ENCODE results near the gene ACOXL. TPM values are rescaled to one million over a fixed set of nuclear protein-coding genes. Genes with fewer than 3 reads are reported as not detected.

Gene ACOXL
- total RNA-seq, 1 donor, result 0.10 TPM

- Histone ChIP-seq H3K9me3 (ENCODE audit: low read depth, low read length) (no peaks in the 10 kb centered on the region), H3K4me3 (ENCODE audit: low read length) (no peak overlapping the region), H3K27me3 (ENCODE audit: insufficient read depth, low read length) (peaks cover 6% of the 10 kb centered on the region), H3K4me1 (ENCODE audit: insufficient read depth, low read length) (peaks cover 12% of the 10 kb centered on the region)
These were observed 18.6 kb upstream of the ACOXL start for GRCh38 chr2:110713513-110714362.

- Histone ChIP-seq H3K27me3 (ENCODE audit: insufficient read depth, low read length) (peaks cover 6% of the 10 kb centered on the region), H3K9me3 (ENCODE audit: low read depth, low read length) (no peaks in the 10 kb centered on the region), H3K4me1 (ENCODE audit: insufficient read depth, low read length) (peaks cover 4% of the 10 kb centered on the region), H3K4me3 (ENCODE audit: low read length) (no peak overlapping the region)
These were observed 17.7 kb upstream of the ACOXL start for GRCh38 chr2:110714452-110715224.

- no peaks in the 10 kb centered on the region for H3K9me3 ChIP-seq (ENCODE audit: low read depth, low read length)
- H3K4me1 ChIP-seq (ENCODE audit: insufficient read depth, low read length), result peaks cover 4% of the 10 kb centered on the region
- H3K27me3 ChIP-seq (ENCODE audit: insufficient read depth, low read length), result no peaks in the 10 kb centered on the region
- H3K4me3 ChIP-seq (ENCODE audit: low read length), result no peak overlapping the region
These were observed 15.3 kb upstream of the ACOXL start for GRCh38 chr2:110716959-110717645.

GRCh38 chr2:110717734-110718133, 14.6 kb upstream of the ACOXL start:
- Histone ChIP-seq H3K4me3 (ENCODE audit: low read length) (no peak overlapping the region), H3K4me1 (ENCODE audit: insufficient read depth, low read length) (peaks cover 4% of the 10 kb centered on the region), H3K9me3 (ENCODE audit: low read depth, low read length) (no peaks in the 10 kb centered on the region), H3K27me3 (ENCODE audit: insufficient read depth, low read length) (no peaks in the 10 kb centered on the region)

- no peaks in the 10 kb centered on the region for H3K9me3 ChIP-seq (ENCODE audit: low read depth, low read length)
- H3K4me3 ChIP-seq (ENCODE audit: low read length), result no peak overlapping the region
- H3K4me1 ChIP-seq (ENCODE audit: insufficient read depth, low read length), result peaks cover 4% of the 10 kb centered on the region
- H3K27me3 ChIP-seq (ENCODE audit: insufficient read depth, low read length), result no peaks in the 10 kb centered on the region
These were observed 14.0 kb upstream of the ACOXL start for GRCh38 chr2:110718382-110718781.

GRCh38 chr2:110718990-110719389, 13.4 kb upstream of the ACOXL start:
- Histone ChIP-seq H3K4me3 (ENCODE audit: low read length) (no peak overlapping the region), H3K27me3 (ENCODE audit: insufficient read depth, low read length) (no peaks in the 10 kb centered on the region)

GRCh38 chr2:110720547-110720946, 11.8 kb upstream of the ACOXL start:
- Histone ChIP-seq H3K9me3 (ENCODE audit: low read depth, low read length) (no peaks in the 10 kb centered on the region), H3K27me3 (ENCODE audit: insufficient read depth, low read length) (no peaks in the 10 kb centered on the region), H3K4me3 (ENCODE audit: low read length) (no peak overlapping the region), H3K4me1 (ENCODE audit: insufficient read depth, low read length) (no peaks in the 10 kb centered on the region)

More at GRCh38 chr2:110718990-110719389, 13.4 kb upstream of the ACOXL start:
- peaks cover 4% of the 10 kb centered on the region for H3K4me1 ChIP-seq (ENCODE audit: insufficient read depth, low read length)
- no peaks in the 10 kb centered on the region for H3K9me3 ChIP-seq (ENCODE audit: low read depth, low read length)

- no peaks in the 10 kb centered on the region for H3K9me3 ChIP-seq (ENCODE audit: low read depth, low read length)
- H3K4me1 ChIP-seq (ENCODE audit: insufficient read depth, low read length), result no peaks in the 10 kb centered on the region
- no peak overlapping the region for H3K4me3 ChIP-seq (ENCODE audit: low read length)
- H3K27me3 ChIP-seq (ENCODE audit: insufficient read depth, low read length), result no peaks in the 10 kb centered on the region
These were observed 7.6 kb upstream of the ACOXL start for GRCh38 chr2:110724820-110725219.

GRCh38 chr2:110725370-110725769, 7.0 kb upstream of the ACOXL start:
- Histone ChIP-seq H3K4me1 (ENCODE audit: insufficient read depth, low read length) (no peaks in the 10 kb centered on the region), H3K27me3 (ENCODE audit: insufficient read depth, low read length) (peaks cover under 1% of the 10 kb centered on the region), H3K9me3 (ENCODE audit: low read depth, low read length) (no peaks in the 10 kb centered on the region), H3K4me3 (ENCODE audit: low read length) (no peak overlapping the region)

- H3K4me3 ChIP-seq (ENCODE audit: low read length), result no peak overlapping the region
- no peaks in the 10 kb centered on the region for H3K4me1 ChIP-seq (ENCODE audit: insufficient read depth, low read length)
- no peaks in the 10 kb centered on the region for H3K9me3 ChIP-seq (ENCODE audit: low read depth, low read length)
- H3K27me3 ChIP-seq (ENCODE audit: insufficient read depth, low read length), result peaks cover 6% of the 10 kb centered on the region
These were observed 6.5 kb upstream of the ACOXL start for GRCh38 chr2:110725859-110726258.

- H3K27me3 ChIP-seq (ENCODE audit: insufficient read depth, low read length), result peaks cover 10% of the 10 kb centered on the region
- H3K9me3 ChIP-seq (ENCODE audit: low read depth, low read length), result no peaks in the 10 kb centered on the region
- H3K4me3 ChIP-seq (ENCODE audit: low read length), result no peak overlapping the region
- H3K4me1 ChIP-seq (ENCODE audit: insufficient read depth, low read length), result no peaks in the 10 kb centered on the region
These were observed 6.1 kb upstream of the ACOXL start for GRCh38 chr2:110726285-110726684.

- no peak overlapping the region for H3K4me3 ChIP-seq (ENCODE audit: low read length)
- no peaks in the 10 kb centered on the region for H3K9me3 ChIP-seq (ENCODE audit: low read depth, low read length)
- peaks cover 3% of the 10 kb centered on the region for H3K4me1 ChIP-seq (ENCODE audit: insufficient read depth, low read length)
- peaks cover 26% of the 10 kb centered on the region for H3K27me3 ChIP-seq (ENCODE audit: insufficient read depth, low read length)
These were observed 4.5 kb upstream of the ACOXL start for GRCh38 chr2:110727923-110728322.

GRCh38 chr2:110729106-110729505, 3.3 kb upstream of the ACOXL start:
- no peak overlapping the region for H3K4me3 ChIP-seq (ENCODE audit: low read length)
- H3K4me1 ChIP-seq (ENCODE audit: insufficient read depth, low read length), result peaks cover 9% of the 10 kb centered on the region
- peaks cover 38% of the 10 kb centered on the region for H3K27me3 ChIP-seq (ENCODE audit: insufficient read depth, low read length)
- no peaks in the 10 kb centered on the region for H3K9me3 ChIP-seq (ENCODE audit: low read depth, low read length)

GRCh38 chr2:110731064-110731463, 1.3 kb upstream of the ACOXL start:
- H3K9me3 ChIP-seq (ENCODE audit: low read depth, low read length), result no peaks in the 10 kb centered on the region
- peaks cover 56% of the 10 kb centered on the region for H3K27me3 ChIP-seq (ENCODE audit: insufficient read depth, low read length)
- H3K4me1 ChIP-seq (ENCODE audit: insufficient read depth, low read length), result peaks cover 9% of the 10 kb centered on the region

GRCh38 chr2:110735366-110735765, 3.0 kb downstream of the ACOXL start:
- no peak overlapping the region for H3K4me3 ChIP-seq (ENCODE audit: low read length)
- H3K9me3 ChIP-seq (ENCODE audit: low read depth, low read length), result no peaks in the 10 kb centered on the region
- peaks cover 9% of the 10 kb centered on the region for H3K4me1 ChIP-seq (ENCODE audit: insufficient read depth, low read length)
- peaks cover 71% of the 10 kb centered on the region for H3K27me3 ChIP-seq (ENCODE audit: insufficient read depth, low read length)

More at GRCh38 chr2:110731064-110731463, 1.3 kb upstream of the ACOXL start:
- H3K4me3 ChIP-seq (ENCODE audit: low read length), result no peak overlapping the region
